Measurements from ENCODE around the gene DNAH9.

The DNAH9 gene

DNA sequence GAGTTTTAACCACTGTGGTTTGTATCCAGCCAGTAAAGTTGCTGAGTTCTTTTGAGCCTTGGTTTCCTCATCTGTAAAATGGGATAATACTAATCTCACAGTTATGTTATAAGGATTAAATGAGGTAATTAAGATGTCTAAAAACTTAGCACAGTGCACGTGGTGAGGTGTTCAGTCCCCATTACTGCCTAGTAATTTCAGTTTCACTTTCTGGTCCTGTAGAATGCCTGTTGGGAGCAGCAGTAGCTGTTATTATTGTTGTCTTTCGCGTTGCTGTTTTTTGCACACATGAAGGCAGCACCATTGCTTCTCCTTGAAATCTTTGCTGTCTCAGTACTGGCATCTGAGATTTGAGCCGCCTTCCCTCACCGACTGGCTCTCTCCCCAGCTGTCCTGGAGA is 182.4 kb downstream of the DNAH9 start:
- DNase-seq, result no peak

DNA sequence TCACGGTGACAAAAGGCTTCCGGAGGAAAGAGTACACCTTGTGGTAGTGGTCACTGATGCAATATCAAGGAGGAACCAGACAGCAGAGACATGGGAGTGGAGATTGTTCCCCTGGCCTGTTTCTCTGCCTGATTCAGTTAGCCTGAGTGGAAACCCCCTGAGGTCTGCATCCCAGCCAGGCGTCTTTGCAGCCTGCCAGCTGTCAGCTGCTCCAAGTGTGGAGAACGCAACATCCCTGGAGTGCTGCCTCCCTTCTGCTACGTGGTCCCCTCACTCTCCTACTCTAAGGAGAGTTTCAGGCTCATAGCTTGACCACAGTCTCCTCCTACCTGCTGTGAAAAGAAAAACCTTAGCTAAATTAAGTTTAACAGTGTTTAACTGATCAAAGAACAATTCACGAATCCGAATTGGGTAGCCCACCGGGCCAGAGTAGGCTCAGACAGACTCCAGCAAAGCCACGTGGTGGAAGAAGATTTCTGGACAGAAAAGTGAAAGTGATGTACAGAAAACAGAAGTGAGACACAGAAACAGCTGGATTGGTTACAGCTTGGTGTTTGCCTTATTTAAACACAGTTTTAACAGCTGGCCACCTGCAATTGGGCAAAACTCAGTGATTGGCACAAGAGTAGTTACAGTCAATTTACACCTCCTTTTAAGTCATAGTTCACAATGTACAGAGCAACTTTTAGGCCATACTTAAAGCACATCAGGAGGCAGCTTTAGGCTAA is 188.6 kb downstream of the DNAH9 start:
- no peak for DNase-seq

DNA sequence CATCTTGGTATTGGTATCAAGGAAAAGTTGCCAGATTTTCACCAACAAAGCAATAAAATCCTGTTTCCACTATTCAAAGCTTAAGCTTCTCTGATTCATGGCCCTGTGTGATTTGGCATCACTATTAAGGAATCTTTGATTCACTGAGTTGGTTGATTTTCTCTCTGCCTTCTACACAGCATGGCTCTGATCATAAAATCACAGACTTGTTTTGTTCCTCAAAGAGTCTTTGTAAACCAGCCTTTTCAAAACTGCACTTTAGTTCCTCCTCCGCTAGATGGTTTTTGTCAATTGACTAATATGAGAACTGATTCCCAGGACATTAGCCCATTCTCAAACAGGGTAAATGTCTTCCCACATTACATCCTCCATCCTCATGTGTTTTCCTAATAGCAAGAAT is 197.6 kb downstream of the DNAH9 start:
- DNase-seq, result no peak

DNA sequence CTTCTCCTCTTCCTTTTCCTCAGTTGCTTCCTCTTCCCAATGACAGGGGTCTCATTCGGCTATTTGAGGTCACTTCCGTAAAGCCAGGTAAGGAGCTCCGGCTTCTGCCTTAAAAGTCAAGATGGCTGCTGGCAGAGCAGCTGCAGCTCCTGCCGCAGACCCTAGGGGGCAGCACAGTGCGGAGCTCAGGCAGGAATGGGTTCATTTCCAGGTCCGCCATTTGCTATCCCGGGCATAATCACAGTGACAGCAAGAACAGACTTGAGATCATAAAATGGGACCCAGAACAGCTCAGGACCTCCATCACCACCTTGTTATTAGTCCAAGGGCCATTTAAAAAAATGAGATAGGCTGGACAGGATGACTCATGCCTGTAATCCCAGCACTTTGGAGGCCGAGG is 199.5 kb downstream of the DNAH9 start:
- no peak for DNase-seq

DNA sequence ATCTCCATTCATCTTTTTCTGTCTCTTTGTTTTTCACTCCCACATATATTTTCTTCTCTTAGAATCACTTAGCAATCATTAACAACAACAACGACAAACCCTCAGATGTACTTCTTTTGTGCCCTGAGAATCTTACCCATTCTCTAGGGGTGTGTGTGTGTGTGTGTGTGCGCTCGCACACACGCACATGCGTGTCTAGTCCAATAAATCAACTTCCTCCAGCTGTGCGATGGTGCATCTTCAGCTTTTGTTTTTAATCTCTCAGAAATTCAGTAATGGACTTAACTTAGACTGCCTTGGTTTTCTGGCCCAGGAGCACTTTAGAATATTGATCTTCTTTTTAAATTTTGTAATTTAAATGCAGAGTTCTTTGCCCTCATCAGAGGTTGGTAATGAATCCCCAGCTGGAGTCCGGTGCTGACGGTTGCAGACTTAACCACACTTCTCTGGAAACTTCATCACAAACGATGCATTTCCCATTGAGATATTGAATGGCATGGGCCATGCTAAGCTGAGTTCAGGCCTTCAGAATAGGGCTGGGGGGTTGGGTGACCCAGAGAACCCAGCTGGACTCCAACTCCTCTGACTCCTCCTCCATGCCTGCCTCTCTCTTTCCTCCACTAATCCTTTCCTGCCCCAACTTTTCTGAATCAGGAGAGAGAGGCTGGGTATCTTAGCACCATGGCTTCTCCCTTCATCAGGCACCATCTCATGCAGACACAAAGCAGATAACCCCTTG is 205.1 kb downstream of the DNAH9 start:
- no peak for DNase-seq

DNA sequence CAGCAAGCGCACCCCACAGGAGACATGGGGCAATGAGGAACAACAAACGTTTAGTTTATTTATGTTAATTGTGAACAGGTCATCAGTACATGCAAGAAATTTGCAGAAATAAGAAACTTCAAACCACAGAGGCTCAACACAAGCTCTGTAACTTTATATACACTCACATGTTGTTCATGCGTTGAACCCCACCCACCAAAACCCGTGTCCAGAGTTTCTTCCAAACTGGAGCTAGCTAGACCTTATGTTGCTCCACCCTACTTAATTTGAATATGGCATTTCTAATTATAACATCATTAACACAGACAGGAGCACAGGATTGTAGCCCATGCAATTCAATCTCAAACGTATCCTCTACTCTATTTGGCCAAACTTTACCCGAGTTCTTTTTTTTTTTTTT is 206.9 kb downstream of the DNAH9 start:
- no peak for DNase-seq

DNA sequence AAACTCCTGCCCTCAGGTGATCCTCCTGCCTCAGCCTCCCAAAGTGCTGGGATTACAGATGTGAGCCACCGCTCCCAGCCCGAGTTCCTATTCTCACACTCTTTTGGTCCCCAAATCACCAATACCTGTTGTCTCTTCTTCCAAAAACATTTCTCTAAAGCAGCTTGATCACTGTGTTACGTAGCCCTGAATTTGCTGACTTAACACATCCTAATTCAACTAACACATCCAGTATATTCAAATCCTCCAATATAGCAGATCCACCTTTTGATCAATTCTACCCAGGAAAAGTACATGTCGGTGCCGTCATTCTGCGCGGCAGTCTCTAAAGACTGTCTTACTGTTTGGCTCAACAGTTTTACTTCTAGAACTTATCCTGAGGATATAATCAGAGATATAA is 207.7 kb downstream of the DNAH9 start:
- DNase-seq, result no peak

DNA sequence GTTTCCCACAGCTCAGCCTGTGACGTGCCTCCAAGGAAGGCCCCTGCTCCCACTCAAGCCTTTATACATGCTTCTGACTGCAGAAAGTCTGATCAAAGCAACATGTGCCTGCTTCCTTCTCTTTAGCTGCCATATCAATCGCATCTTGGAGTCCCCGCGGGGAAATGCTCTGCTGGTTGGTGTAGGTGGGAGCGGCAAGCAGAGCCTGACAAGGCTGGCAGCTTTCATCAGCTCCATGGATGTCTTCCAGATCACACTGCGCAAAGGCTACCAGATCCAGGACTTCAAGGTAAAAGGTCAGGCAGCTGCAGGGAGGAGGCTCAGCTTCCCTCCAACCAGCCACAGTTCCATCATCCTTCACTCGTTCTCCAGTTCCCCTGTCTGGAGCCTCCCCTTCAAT is 209.3 kb downstream of the DNAH9 start:
- no peak for DNase-seq

DNA sequence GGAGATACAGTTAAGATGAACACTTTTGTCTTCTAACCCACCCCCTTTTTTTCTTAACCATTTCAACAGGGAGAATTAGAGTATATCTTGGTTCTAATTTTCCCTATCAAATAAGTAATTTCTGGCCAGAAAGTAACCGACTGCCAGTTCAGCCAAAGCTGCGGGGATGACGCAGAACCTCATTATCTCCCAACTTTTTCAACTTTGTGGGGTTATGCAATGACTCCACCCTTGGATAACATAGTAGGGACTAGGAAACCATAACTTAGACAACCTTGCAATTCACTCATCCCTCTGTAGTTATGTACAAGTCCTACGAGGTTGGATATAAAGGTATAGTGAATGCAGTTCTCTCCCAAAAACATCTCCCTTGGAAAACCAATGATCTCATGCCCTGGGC is 215.0 kb downstream of the DNAH9 start:
- DNase-seq, result no peak

DNA sequence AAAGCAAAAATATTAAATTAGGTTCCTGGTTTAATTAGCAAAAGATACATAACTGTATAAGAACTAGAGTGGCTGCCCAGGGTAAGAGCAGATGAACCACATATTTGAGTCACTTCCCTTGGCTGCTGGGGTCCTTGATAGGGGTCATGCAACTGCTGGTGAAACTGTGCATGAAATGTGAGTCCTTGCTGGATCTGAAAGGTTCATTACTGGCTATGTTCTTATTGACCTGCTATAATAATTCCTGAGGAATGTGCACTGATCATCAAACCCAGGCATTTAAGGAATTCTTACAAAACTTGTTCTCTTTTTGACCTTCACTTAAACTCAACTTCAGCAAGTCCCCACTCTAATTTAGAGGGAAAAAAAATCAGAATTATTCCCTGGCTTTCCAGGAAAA is 215.6 kb downstream of the DNAH9 start:
- DNase-seq, result no peak

DNA sequence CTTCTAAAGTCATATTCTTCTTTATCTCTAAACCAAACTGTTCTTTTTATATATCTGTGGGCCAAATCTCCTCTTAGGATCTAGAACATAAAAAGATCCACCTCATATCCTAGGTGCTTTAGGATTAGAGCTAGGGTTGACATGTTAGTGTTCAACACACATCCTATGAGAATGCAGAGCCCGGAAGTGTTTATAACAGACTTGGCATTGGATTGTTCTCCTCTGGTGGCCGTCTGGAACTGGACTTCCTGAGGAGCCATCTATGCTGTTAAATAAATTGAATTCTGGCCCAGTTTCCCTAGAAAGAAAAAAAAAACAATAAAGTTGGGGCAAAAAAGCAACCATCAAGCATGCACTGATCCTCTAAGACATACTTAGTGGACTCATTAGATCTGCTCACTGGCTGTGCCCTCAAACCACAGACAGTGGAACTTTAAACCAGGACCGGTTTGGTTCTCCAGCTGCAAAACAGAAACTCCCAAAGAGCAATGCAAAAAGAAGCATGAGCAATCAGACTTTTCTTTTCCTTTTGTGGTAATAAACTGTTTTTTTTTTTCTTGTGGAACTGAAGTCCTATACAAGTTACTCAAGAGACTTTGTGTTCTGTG is 216.5 kb downstream of the DNAH9 start:
- no peak for DNase-seq

DNA sequence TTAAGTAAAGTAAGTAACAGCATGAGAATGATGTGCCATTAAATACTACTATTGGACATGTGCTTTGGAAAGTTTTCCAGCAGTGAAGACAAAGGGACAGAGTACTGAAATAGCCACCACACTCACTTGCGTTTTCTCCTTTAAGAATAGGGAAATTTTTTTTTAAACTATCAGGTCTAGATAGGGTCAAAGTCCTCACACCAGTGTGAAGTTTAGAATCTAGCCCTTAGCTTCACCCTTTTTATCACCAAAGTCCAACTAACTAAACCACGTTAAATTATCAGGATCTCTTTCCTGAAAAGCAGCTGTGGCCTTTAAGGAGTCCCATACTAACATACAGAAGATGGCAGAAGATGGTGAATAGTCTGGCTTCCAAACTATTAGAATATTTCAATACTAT is 218.1 kb downstream of the DNAH9 start:
- DNase-seq, result no peak

DNA sequence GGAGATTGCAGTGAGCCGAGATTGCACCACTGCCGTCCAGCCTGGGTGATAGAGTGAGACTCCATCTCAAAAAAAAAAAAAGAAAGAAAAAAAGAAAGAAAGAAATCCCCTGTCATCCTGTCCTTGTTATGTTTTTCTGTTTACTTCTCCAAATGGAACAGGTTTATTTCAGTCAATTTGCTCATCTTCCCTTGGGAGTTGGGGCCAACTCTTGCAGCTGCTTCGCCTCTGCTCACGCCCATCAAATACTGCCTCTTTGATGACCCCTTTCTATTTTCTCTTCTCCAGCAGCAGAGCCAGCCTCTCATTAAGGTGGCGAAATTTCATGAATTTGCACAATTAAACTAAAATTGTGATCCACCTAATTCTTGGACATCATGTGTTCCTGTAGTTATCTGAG is 225.6 kb downstream of the DNAH9 start:
- no peak for DNase-seq

DNA sequence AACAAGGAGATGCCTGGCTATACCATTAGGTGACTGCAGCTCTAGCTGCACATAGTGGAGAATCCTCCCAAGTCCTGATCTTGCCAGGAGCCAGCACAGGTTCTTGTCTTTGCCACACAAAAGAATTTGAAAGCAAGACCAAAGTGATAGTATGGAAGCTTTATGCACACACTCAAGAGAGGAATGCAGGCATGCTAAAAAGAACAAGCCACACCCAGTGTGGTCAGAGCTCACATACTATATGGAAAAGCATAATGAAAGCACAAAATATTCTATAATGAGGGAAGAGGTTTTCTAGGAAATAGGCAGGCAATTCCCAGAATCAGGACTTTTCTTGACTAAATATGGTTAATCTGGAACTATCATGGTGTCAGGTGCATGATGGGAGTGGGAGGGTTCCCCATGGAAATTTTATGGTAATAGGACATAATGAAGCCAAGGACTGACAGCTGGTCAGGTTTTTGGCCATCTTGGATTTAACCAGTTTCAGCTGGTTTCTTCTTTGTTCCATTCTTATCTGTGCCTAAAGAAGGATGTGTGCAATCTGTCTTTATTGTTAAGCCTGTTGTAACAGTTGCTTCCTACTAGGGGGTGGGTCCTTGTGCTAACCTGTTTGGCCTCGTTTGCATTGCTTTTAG is 227.4 kb downstream of the DNAH9 start:
- no peak for DNase-seq

DNA sequence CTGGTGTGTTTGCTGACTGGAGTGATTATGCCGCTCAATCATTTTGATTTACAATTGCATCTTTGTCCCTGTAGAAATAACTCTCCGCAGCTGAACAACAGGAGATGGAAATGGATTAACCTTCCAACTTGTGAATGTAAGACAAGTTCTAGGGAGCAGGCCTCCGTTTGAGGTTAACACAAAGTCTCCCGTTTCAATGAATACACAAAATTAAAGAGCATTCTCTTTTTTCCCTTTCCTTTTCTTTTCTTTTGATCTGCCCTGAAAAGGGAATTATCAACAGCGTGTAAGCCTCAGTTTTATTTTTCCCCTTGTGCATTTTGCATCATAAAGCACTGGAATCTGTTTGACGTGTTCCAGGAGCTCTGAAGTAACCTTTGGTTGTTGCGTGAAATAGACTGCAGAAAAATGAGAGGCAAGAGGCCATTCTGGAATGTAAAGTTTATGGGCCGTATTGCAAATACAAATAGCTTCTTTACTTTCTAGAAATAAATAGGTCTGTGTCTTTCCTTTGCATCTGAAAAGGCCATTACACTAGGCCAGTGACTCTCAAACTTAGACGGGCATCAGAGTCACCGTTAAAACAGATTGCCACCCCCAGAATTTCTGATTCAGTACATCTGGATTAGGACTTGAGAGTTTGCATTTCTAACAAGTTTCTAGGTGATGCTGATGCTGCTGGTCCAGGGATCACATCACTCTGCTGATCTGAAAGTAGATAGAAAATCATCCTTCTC is 234.3 kb downstream of the DNAH9 start:
- DNase-seq, result no peak

DNA sequence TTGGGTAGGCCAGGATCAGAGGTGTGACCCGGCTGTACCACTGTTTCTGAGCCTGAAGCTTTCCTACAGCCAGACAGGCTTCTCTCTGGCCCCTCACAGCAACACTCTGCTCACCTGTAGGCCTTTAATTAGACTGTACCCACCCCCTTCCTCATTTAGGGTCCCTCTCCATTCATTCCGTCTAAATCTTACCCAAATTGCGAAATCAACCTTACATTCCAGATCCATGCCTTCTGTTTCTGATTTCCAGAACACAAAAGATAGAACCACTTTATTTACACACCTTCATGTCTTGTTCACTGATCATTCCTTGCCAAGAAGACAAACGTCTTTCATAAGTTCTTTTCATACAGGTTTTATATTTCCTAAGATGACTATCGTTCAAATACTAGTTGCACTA is 238.2 kb downstream of the DNAH9 start:
- no peak for DNase-seq

DNA sequence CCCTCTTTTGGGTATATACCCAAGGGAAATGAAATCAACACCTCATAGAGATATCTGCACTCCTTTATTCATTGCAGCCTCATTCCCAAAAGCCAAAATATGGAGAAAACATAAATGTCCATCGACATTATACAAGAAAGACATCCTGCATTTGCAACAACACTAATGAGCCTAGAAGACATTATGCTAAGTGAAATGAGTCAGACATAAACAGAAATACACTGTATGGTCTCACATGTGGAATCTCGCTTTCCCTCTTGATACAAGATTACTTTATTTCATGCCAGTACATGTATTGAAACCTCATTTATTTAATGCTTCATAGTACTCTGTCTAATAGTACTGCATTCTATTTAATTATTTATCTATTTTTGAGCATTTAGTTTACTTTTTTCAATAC is 241.8 kb downstream of the DNAH9 start:
- DNase-seq, result no peak

DNA sequence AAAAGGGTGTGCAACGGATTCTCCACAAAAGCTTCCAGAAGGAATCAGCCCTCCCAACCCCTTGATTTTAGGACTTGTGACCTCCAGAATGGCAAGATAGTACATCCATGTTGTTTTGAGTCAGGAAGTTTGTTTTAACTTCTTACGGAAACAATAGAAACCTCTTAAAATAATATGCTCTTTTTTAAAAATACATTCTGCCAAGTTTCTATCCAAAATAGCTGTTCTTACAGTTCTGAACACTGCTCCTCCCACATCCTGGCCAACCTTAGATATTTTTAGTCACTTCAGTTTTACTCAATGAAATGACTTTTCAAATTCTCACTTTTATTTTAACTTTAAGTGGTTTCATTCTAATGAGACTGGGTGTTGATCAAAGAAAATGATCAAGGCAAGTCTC is 242.6 kb downstream of the DNAH9 start:
- DNase-seq, result no peak

DNA sequence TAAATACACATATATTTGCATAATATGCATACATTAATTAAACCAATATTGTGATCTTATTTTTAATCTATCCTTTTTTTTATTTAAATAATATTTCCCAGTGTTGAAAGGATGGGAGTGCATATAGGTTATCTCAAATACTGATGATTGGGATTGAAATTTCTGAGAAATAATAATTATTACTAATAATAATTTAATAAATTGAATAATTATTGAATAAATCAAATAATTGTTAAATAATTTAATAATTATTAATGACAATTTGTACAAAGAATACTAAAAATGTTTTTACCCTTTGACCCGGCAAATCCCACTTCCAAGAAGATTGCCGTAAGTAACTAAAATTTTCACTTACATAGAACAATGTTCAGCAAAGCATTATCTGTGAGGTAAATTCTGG is 250.1 kb downstream of the DNAH9 start:
- no peak for DNase-seq

DNA sequence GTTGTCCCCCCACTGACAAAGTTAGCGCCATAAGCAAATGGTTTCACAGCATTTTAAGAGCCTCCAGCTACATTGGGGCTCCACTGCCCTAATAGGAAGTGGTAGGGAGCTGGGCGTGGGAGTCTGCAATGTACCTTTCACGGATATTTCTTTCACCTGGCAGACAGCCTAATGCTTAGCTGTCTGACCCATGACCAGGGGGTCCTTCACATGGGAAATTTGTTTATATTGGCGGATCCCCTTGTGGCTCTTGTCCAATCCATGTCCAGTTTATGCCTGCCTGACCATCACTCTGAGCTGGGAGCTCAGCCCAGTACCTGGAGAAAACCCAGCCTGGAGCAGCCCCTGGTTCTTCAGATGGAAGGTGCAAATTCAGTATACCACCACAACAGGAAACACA is 254.0 kb downstream of the DNAH9 start:
- DNase-seq, result no peak

DNA sequence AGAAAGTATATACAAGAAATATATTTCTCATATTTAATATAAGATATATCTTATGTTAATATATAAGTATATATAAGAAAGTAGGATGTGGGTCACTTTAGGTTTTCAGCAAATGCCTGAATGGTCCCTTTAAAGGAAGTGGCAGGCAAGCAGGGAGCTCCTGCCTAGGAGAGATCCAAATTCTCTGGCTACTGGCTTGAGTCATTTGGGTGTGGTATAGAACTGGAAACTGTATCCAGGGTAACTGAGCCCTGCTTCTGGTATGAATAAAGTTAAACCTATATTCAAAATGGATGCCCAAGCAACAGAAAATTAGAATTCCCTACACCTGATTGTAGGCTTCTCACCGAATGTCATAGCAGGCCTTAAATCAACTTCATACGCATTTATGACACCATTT is 254.6 kb downstream of the DNAH9 start:
- no peak for DNase-seq

DNA sequence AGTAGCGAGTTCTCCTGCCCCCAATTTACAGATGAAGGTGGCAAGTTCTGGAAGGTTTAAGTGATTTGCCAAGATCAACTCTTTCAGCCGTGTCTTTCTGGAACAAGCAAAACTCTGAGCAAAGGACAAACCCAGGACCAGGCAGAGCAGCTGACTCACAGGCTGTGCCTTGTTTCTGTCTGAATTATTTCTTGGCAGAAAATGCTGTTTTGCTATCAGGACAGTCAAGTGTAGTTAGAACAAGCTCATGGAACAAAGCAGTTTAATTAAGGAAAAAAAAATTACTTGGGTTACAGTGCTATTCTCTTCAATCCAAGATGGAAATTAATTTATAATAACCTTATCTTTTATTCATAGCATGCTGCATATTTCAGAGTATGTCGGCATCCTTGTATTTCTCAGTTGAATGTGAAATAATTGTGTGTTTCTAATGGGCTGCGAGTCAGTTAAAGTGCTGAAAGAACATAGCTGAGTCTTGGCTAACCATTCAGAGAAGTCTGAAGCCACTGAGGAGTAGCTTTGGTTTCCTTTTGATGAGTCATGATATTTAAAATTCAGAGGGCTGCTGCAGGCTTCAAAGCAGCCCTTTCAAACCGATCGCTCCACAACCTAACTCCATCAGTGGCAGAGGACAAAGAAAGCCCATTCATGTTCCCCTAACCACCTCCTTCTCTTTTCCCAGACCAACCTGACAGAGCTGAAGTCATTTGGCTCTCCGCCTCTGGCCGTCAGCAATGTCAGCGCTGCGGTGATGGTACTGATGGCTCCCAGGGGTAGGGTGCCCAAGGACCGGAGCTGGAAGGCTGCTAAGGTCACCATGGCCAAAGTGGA is 255.3 kb downstream of the DNAH9 start:
- no peak for DNase-seq
